ENCODE results near the gene RPRD1A. TPM values are rescaled to one million over a fixed set of nuclear protein-coding genes. Genes with fewer than 3 reads are reported as not detected.
"Not testable (repeated sequence)": the region's sequence is repeated elsewhere in the genome, so short reads cannot be mapped to it uniquely, and the experiment has no call there.

RPRD1A gene
- total RNA-seq, 2 donors from 2014 or later, result 30.6 to 31.1 TPM

- Mint-ChIP-seq H3K9me3 (no peaks in the 10 kb centered on the region), H3K27ac (no peak overlapping the region), H3K4me1 (ENCODE audit: low read depth) (no peaks in the 10 kb centered on the region), H3K4me3 (no peak overlapping the region), H3K36me3 (ENCODE audit: insufficient read depth in 2 of 2) (no peaks in the 10 kb centered on the region), H3K27me3 (ENCODE audit: low read depth) (peaks cover 12% of the 10 kb centered on the region)
- DNase-seq (no peak), ATAC-seq (replicated peaks in 1 of 2) (peak in 1 of 2 donors; percentile 38)
Measured at GRCh38 chr18:36095936-36096519, 28.7 kb upstream of the RPRD1A start.

- Mint-ChIP-seq H3K9me3 (no peaks in the 10 kb centered on the region), H3K36me3 (ENCODE audit: insufficient read depth in 2 of 2) (no peaks in the 10 kb centered on the region), H3K4me3 (no peak overlapping the region), H3K4me1 (ENCODE audit: low read depth) (no peaks in the 10 kb centered on the region), H3K27ac (no peak overlapping the region), H3K27me3 (ENCODE audit: low read depth) (peaks cover 12% of the 10 kb centered on the region)
- ATAC-seq (replicated peaks in 1 of 2), result no peak
- no peak for DNase-seq
Measured at GRCh38 chr18:36094431-36094830, 27.1 kb upstream of the RPRD1A start.

- not testable (repeated sequence) for H3K4me1 Mint-ChIP-seq (ENCODE audit: low read depth); H3K36me3 Mint-ChIP-seq (ENCODE audit: insufficient read depth in 2 of 2); H3K4me3 Mint-ChIP-seq; DNase-seq; ATAC-seq (replicated peaks in 1 of 2); H3K27ac Mint-ChIP-seq; H3K9me3 Mint-ChIP-seq
- H3K27me3 Mint-ChIP-seq (ENCODE audit: low read depth), result peaks cover 12% of the 10 kb centered on the region
Measured at GRCh38 chr18:36092116-36092515, 24.8 kb upstream of the RPRD1A start.

GRCh38 chr18:36089001-36089400, 21.6 kb upstream of the RPRD1A start:
- no peak overlapping the region for H3K27ac Mint-ChIP-seq
- peaks cover 0 to under 1% of the 10 kb centered on the region in 2 donors for H3K9me3 Mint-ChIP-seq
- peaks cover 1% of the 10 kb centered on the region for H3K4me1 Mint-ChIP-seq (ENCODE audit: low read depth)
- ATAC-seq (replicated peaks in 1 of 2) (no peak), DNase-seq (no peak)
- H3K4me3 Mint-ChIP-seq, result no peak overlapping the region
- no peaks in the 10 kb centered on the region for H3K36me3 Mint-ChIP-seq (ENCODE audit: insufficient read depth in 2 of 2)
- H3K27me3 Mint-ChIP-seq (ENCODE audit: low read depth), result no peaks in the 10 kb centered on the region

GRCh38 chr18:36088256-36088655, 20.9 kb upstream of the RPRD1A start:
- no peak for ATAC-seq (replicated peaks in 1 of 2)
- H3K4me1 Mint-ChIP-seq (ENCODE audit: low read depth), result peaks cover 8% of the 10 kb centered on the region
- H3K27me3 Mint-ChIP-seq (ENCODE audit: low read depth), result no peaks in the 10 kb centered on the region
- no peak overlapping the region for H3K4me3 Mint-ChIP-seq
- DNase-seq, result no peak
- H3K9me3 Mint-ChIP-seq, result peaks cover 1% of the 10 kb centered on the region in 2 donors
- H3K36me3 Mint-ChIP-seq (ENCODE audit: insufficient read depth in 2 of 2), result no peaks in the 10 kb centered on the region
- no peak overlapping the region for H3K27ac Mint-ChIP-seq

GRCh38 chr18:36086186-36086585, 18.8 kb upstream of the RPRD1A start:
- Mint-ChIP-seq H3K27me3 (ENCODE audit: low read depth) (peaks cover 6% of the 10 kb centered on the region), H3K9me3 (peaks cover 4 to 6% of the 10 kb centered on the region in 2 donors), H3K4me1 (ENCODE audit: low read depth) (peaks cover 13% of the 10 kb centered on the region), H3K4me3 (no peak overlapping the region), H3K27ac (no peak overlapping the region), H3K36me3 (ENCODE audit: insufficient read depth in 2 of 2) (peaks cover under 1 to 4% of the 10 kb centered on the region in 2 donors)
- ATAC-seq (replicated peaks in 1 of 2), result no peak
- no peak for DNase-seq

GRCh38 chr18:36085195-36085594, 17.8 kb upstream of the RPRD1A start:
- ATAC-seq (replicated peaks in 1 of 2) (no peak), DNase-seq (no peak)
- Mint-ChIP-seq H3K27ac (no peak overlapping the region), H3K27me3 (ENCODE audit: low read depth) (peaks cover 6% of the 10 kb centered on the region), H3K4me1 (ENCODE audit: low read depth) (peaks cover 13% of the 10 kb centered on the region), H3K36me3 (ENCODE audit: insufficient read depth in 2 of 2) (peaks cover 3 to 13% of the 10 kb centered on the region in 2 donors), H3K9me3 (peaks cover 6 to 13% of the 10 kb centered on the region in 2 donors), H3K4me3 (no peak overlapping the region)

- DNase-seq (no peak), ATAC-seq (replicated peaks in 1 of 2) (no peak)
- Mint-ChIP-seq H3K9me3 (peaks cover 10 to 17% of the 10 kb centered on the region in 2 donors), H3K27me3 (ENCODE audit: low read depth) (peaks cover 6% of the 10 kb centered on the region), H3K4me3 (no peak overlapping the region), H3K36me3 (ENCODE audit: insufficient read depth in 2 of 2) (peaks cover 9 to 19% of the 10 kb centered on the region in 2 donors), H3K4me1 (ENCODE audit: low read depth) (peaks cover 13% of the 10 kb centered on the region), H3K27ac (peak overlapping the region; percentile 59)
Measured at GRCh38 chr18:36083729-36084128, 16.4 kb upstream of the RPRD1A start.

GRCh38 chr18:36081118-36081517, 13.8 kb upstream of the RPRD1A start:
- peaks cover 10 to 18% of the 10 kb centered on the region in 2 donors for H3K9me3 Mint-ChIP-seq
- H3K27ac Mint-ChIP-seq; H3K27me3 Mint-ChIP-seq (ENCODE audit: low read depth); ATAC-seq (replicated peaks in 1 of 2); DNase-seq; H3K4me3 Mint-ChIP-seq: not testable (repeated sequence)
- peaks cover 13% of the 10 kb centered on the region for H3K4me1 Mint-ChIP-seq (ENCODE audit: low read depth)
- H3K36me3 Mint-ChIP-seq (ENCODE audit: insufficient read depth in 2 of 2), result peaks cover 9 to 21% of the 10 kb centered on the region in 2 donors

- Mint-ChIP-seq H3K27me3 (ENCODE audit: low read depth) (peaks cover 6% of the 10 kb centered on the region), H3K4me1 (ENCODE audit: low read depth) (peaks cover 11% of the 10 kb centered on the region), H3K4me3 (no peak overlapping the region), H3K9me3 (peaks cover 9 to 17% of the 10 kb centered on the region in 2 donors), H3K27ac (no peak overlapping the region), H3K36me3 (ENCODE audit: insufficient read depth in 2 of 2) (peaks cover 9 to 21% of the 10 kb centered on the region in 2 donors)
- no peak for DNase-seq
- ATAC-seq (replicated peaks in 1 of 2), result no peak
Measured at GRCh38 chr18:36078751-36079529, 11.6 kb upstream of the RPRD1A start.

- ATAC-seq (replicated peaks in 1 of 2); H3K4me3 Mint-ChIP-seq; H3K27me3 Mint-ChIP-seq (ENCODE audit: low read depth); H3K27ac Mint-ChIP-seq; H3K4me1 Mint-ChIP-seq (ENCODE audit: low read depth); DNase-seq: not testable (repeated sequence)
- peaks cover 9 to 21% of the 10 kb centered on the region in 2 donors for H3K36me3 Mint-ChIP-seq (ENCODE audit: insufficient read depth in 2 of 2)
- peaks cover 8 to 17% of the 10 kb centered on the region in 2 donors for H3K9me3 Mint-ChIP-seq
Measured at GRCh38 chr18:36077764-36078163, 10.4 kb upstream of the RPRD1A start.

GRCh38 chr18:36075862-36076587, 8.7 kb upstream of the RPRD1A start:
- no peaks in the 10 kb centered on the region for H3K4me1 Mint-ChIP-seq (ENCODE audit: low read depth)
- no peak overlapping the region for H3K4me3 Mint-ChIP-seq
- peaks cover 8 to 16% of the 10 kb centered on the region in 2 donors for H3K36me3 Mint-ChIP-seq (ENCODE audit: insufficient read depth in 2 of 2)
- ATAC-seq (replicated peaks in 1 of 2) (peak in 1 of 2 donors; percentile 52), DNase-seq (no peak)
- no peak overlapping the region for H3K27ac Mint-ChIP-seq
- H3K9me3 Mint-ChIP-seq, result peaks cover 6 to 11% of the 10 kb centered on the region in 2 donors
- no peaks in the 10 kb centered on the region for H3K27me3 Mint-ChIP-seq (ENCODE audit: low read depth)

GRCh38 chr18:36074435-36074834, 7.1 kb upstream of the RPRD1A start:
- ATAC-seq (replicated peaks in 1 of 2) (no peak), DNase-seq (no peak)
- H3K4me1 Mint-ChIP-seq (ENCODE audit: low read depth), result no peaks in the 10 kb centered on the region
- peaks cover 0 to 1% of the 10 kb centered on the region in 2 donors for H3K9me3 Mint-ChIP-seq
- peaks cover 2 to 5% of the 10 kb centered on the region in 2 donors for H3K36me3 Mint-ChIP-seq (ENCODE audit: insufficient read depth in 2 of 2)
- no peak overlapping the region for H3K27ac Mint-ChIP-seq
- peaks cover 8% of the 10 kb centered on the region for H3K27me3 Mint-ChIP-seq (ENCODE audit: low read depth)
- H3K4me3 Mint-ChIP-seq, result no peak overlapping the region
